CD8-positive, alpha-beta memory T cell (primary cell): ENCODE measurements around the gene POMT2. TPM values are rescaled to one million over a fixed set of nuclear protein-coding genes. Genes with fewer than 3 reads are reported as not detected.

Experiments
- CTCF ChIA-PET: fragments of 350-600 bp; sonication (Branson Sonifier 250); formaldehyde crosslinking; loops from one replicate; lab custom pipeline; 2021; ENCODE audit warnings: antibody characterized with exemption; lab: Charles Lee
- POLR2A ChIA-PET: fragments of 350-600 bp; sonication (Branson Sonifier 250); formaldehyde crosslinking; loops from one replicate; lab custom pipeline; 2021; ENCODE audit warnings: antibody characterized with exemption; lab: Charles Lee
- DNase-seq, 5 donors: peaks; one replicate each; pipeline versions ENCODE4 v3.0.0 to v3.0.0-alpha.2; 2020 to 2022; ENCODE audit warnings: mixed read lengths in 1 of 5
- H3K27ac ChIP-seq: one replicate; pipeline ENCODE4 v1.7.0; 2013; ENCODE audit warnings: low read depth, mild to moderate bottlenecking, low read length, moderate library complexity
- H3K27me3 ChIP-seq: 2 replicates; pipeline ENCODE4 v1.7.0; 2013; ENCODE audit warnings: low read length, mild to moderate bottlenecking; ENCODE audit not compliant: insufficient read depth, poor library complexity, severe bottlenecking
- H3K36me3 ChIP-seq: 2 replicates; pipeline ENCODE4 v1.7.0; 2013; ENCODE audit warnings: mild to moderate bottlenecking, low read length, moderate library complexity; ENCODE audit not compliant: insufficient read depth
- H3K4me1 ChIP-seq: 2 replicates; pipeline ENCODE4 v1.7.0; 2013; ENCODE audit warnings: mild to moderate bottlenecking, low read length, moderate library complexity; ENCODE audit not compliant: insufficient read depth
- H3K4me3 ChIP-seq: 2 replicates; pipeline ENCODE4 v1.7.0; 2013; ENCODE audit warnings: mild to moderate bottlenecking, low read length
- H3K9me3 ChIP-seq: 2 replicates; pipeline ENCODE4 v1.7.0; 2013; ENCODE audit warnings: mild to moderate bottlenecking, low read length
- H3K27ac Mint-ChIP-seq, 8 donors: one replicate each; pipeline ENCODE4 v1.8.0; 2020 to 2021; ENCODE audit warnings: mixed read lengths in 8 of 8, mild to moderate bottlenecking in 6 of 8, inconsistent platforms in 3 of 8, moderate library complexity in 3 of 8
- H3K27me3 Mint-ChIP-seq, 2 donors: one replicate each; pipeline ENCODE4 v1.8.0; 2020 to 2021; ENCODE audit warnings: mixed read lengths in 2 of 2, mild to moderate bottlenecking in 1 of 2, moderate library complexity in 1 of 2
- H3K36me3 Mint-ChIP-seq, 3 donors: one replicate each; pipeline ENCODE4 v1.8.0; 2020 to 2021; ENCODE audit warnings: mixed read lengths in 3 of 3, inconsistent platforms in 1 of 3, mild to moderate bottlenecking in 1 of 3
- H3K4me1 Mint-ChIP-seq, 3 donors: one replicate each; pipeline ENCODE4 v1.8.0; 2020 to 2021; ENCODE audit warnings: mixed read lengths in 3 of 3, inconsistent platforms in 1 of 3, mild to moderate bottlenecking in 1 of 3
- H3K4me3 Mint-ChIP-seq, 7 donors: one replicate each; pipeline ENCODE4 v1.8.0; 2020 to 2021; ENCODE audit warnings: mixed read lengths in 7 of 7, mild to moderate bottlenecking in 6 of 7, moderate library complexity in 4 of 7, inconsistent platforms in 2 of 7
- H3K9me3 Mint-ChIP-seq, 5 donors: one replicate each; pipeline ENCODE4 v1.8.0; 2020 to 2022; ENCODE audit warnings: mixed read lengths in 5 of 5, mild to moderate bottlenecking in 3 of 5, moderate library complexity in 2 of 5, inconsistent platforms in 1 of 5
- polyA plus RNA-seq: library from polyadenylated mRNA; unstranded; fragments of 300-500 nt; fragmentation: Illumina TruSeq; gene quantifications from one replicate; pipeline ENCODE4 v1.2.3, GENCODE V29; 2021
- total RNA-seq, 2 experiments: library from RNA; stranded (reverse); gene quantifications; one replicate each; pipeline ENCODE4 v1.2.3, GENCODE V29; 2021

The POMT2 gene
- total and polyA plus RNA-seq, 3 experiments from 2014 or later: 1.7 to 21.6 (median 19.0) TPM

DNA sequence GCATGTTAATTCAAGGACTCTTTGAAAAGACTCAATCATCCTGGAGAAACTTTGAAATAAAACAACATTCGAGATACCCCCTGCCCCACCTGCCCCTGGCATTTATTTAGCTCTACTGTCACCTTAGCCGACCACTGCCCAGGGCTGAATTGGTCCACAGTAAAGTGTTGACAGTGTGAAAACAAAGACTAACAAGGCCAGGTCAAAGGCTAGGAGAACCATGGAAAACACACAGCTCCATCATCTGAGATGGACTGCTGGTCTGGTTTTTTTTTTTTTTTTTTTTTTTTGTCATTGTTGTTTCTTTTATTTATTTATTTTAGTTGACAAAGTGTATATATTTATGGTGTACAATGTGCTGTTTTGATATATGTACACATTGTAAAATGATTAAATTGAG is 25.8 kb upstream of the POMT2 start:
- Mint-ChIP-seq H3K4me3 (no peak overlapping the region), H3K27ac (peak overlapping the region in 1 of 8 donors; percentile 92), H3K9me3 (no peaks in the 10 kb centered on the region), H3K4me1 (peaks cover 0 to 1% (median 0%) of the 10 kb centered on the region in 3 donors), H3K27me3 (no peaks in the 10 kb centered on the region), H3K36me3 (peaks cover 11 to 65% (median 27%) of the 10 kb centered on the region in 3 donors)
- ChIA-PET CTCF (no interaction called here), POLR2A (no interaction called here)
- H3K36me3 ChIP-seq: peaks cover 4% of the 10 kb centered on the region
- no peak overlapping the region for H3K4me3 ChIP-seq
- H3K9me3 ChIP-seq: no peaks in the 10 kb centered on the region
- no peak for DNase-seq
- no peaks in the 10 kb centered on the region for H3K27me3 ChIP-seq
- no peaks in the 10 kb centered on the region for H3K4me1 ChIP-seq
- H3K27ac ChIP-seq: no peak overlapping the region

GRCh38 chr14:77344377-77344996 is 23.8 kb upstream of the POMT2 start:
- POLR2A ChIA-PET: no interaction called here
- Mint-ChIP-seq H3K27ac (peak overlapping the region in 2 of 8 donors; percentile 10 to 27), H3K9me3 (no peaks in the 10 kb centered on the region), H3K4me3 (no peak overlapping the region), H3K27me3 (no peaks in the 10 kb centered on the region), H3K4me1 (no peaks in the 10 kb centered on the region), H3K36me3 (peaks cover 15 to 67% (median 29%) of the 10 kb centered on the region in 3 donors)
- Histone ChIP-seq H3K36me3 (peaks cover 5% of the 10 kb centered on the region), H3K27ac (no peak overlapping the region), H3K27me3 (no peaks in the 10 kb centered on the region), H3K4me3 (no peak overlapping the region), H3K9me3 (no peaks in the 10 kb centered on the region), H3K4me1 (no peaks in the 10 kb centered on the region)
- CTCF ChIA-PET: no interaction called here
- DNase-seq: no peak

DNA sequence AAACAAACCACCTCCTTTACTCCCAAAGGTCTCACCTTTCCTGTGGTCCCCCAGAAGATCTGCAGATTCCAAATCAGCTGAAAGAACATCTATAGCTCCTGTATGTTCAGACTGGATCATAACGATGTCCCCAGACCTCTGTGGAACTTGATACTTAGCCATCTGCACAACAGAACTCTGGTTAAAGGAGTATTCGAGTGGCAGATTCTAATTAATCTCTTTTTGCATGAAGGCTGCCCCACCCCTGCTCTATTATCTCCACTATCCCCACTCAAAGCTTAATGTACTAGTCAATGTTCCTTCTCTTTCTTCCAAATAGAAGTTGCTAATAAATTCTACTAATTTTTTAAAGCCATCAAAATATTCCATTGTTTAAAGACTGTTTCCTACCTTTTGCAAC is 23.0 kb upstream of the POMT2 start:
- CTCF ChIA-PET: no interaction called here
- H3K9me3 ChIP-seq: no peaks in the 10 kb centered on the region
- Mint-ChIP-seq H3K4me1 (no peaks in the 10 kb centered on the region), H3K9me3 (no peaks in the 10 kb centered on the region), H3K4me3 (no peak overlapping the region), H3K27me3 (no peaks in the 10 kb centered on the region), H3K27ac (no peak overlapping the region), H3K36me3 (peaks cover 12 to 68% (median 30%) of the 10 kb centered on the region in 3 donors)
- H3K4me3 ChIP-seq: no peak overlapping the region
- no peaks in the 10 kb centered on the region for H3K27me3 ChIP-seq
- POLR2A ChIA-PET: interaction anchor here (0.5 kb wide), 1 partner anchor 153 kb away, joined by 3 read pairs; no protein-coding TSS in a partner anchor
- no peak for DNase-seq
- peaks cover 5% of the 10 kb centered on the region for H3K36me3 ChIP-seq
- H3K4me1 ChIP-seq: no peaks in the 10 kb centered on the region
- H3K27ac ChIP-seq: no peak overlapping the region

- Mint-ChIP-seq H3K4me1 (no peaks in the 10 kb centered on the region), H3K9me3 (no peaks in the 10 kb centered on the region), H3K36me3 (peaks cover 12 to 66% (median 30%) of the 10 kb centered on the region in 3 donors), H3K27me3 (no peaks in the 10 kb centered on the region), H3K4me3 (no peak overlapping the region), H3K27ac (peak overlapping the region in 1 of 8 donors; percentile 77)
- no peaks in the 10 kb centered on the region for H3K4me1 ChIP-seq
- no peak overlapping the region for H3K27ac ChIP-seq
- H3K27me3 ChIP-seq: no peaks in the 10 kb centered on the region
- ChIA-PET CTCF (no interaction called here), POLR2A (no interaction called here)
- no peak for DNase-seq
- H3K9me3 ChIP-seq: no peaks in the 10 kb centered on the region
- peaks cover 5% of the 10 kb centered on the region for H3K36me3 ChIP-seq
- H3K4me3 ChIP-seq: no peak overlapping the region
Measured at GRCh38 chr14:77342726-77343397, 22.2 kb upstream of the POMT2 start.

GRCh38 chr14:77340389-77340788 is 19.7 kb upstream of the POMT2 start:
- Histone ChIP-seq H3K36me3 (peaks cover 5% of the 10 kb centered on the region), H3K27ac (no peak overlapping the region), H3K4me1 (no peaks in the 10 kb centered on the region), H3K4me3 (no peak overlapping the region), H3K9me3 (no peaks in the 10 kb centered on the region), H3K27me3 (no peaks in the 10 kb centered on the region)
- Mint-ChIP-seq H3K4me3 (no peak overlapping the region), H3K27me3 (no peaks in the 10 kb centered on the region), H3K27ac (no peak overlapping the region), H3K4me1 (no peaks in the 10 kb centered on the region), H3K9me3 (no peaks in the 10 kb centered on the region), H3K36me3 (peaks cover 7 to 58% (median 25%) of the 10 kb centered on the region in 3 donors)
- ChIA-PET CTCF (no interaction called here), POLR2A (no interaction called here)
- no peak for DNase-seq

GRCh38 chr14:77339407-77339806 is 18.7 kb upstream of the POMT2 start:
- peaks cover 7 to 56% (median 25%) of the 10 kb centered on the region in 3 donors for H3K36me3 Mint-ChIP-seq
- no peak overlapping the region for H3K4me3 ChIP-seq
- H3K9me3 ChIP-seq: no peaks in the 10 kb centered on the region
- H3K4me1 ChIP-seq: no peaks in the 10 kb centered on the region
- peak overlapping the region in 1 of 8 donors; percentile 12 for H3K27ac Mint-ChIP-seq
- H3K27me3 Mint-ChIP-seq: no peaks in the 10 kb centered on the region
- no peak overlapping the region for H3K4me3 Mint-ChIP-seq
- no peaks in the 10 kb centered on the region for H3K4me1 Mint-ChIP-seq
- DNase-seq: no peak
- ChIA-PET CTCF (no interaction called here), POLR2A (no interaction called here)
- no peaks in the 10 kb centered on the region for H3K27me3 ChIP-seq
- H3K9me3 Mint-ChIP-seq: no peaks in the 10 kb centered on the region
- H3K27ac ChIP-seq: no peak overlapping the region
- peaks cover 5% of the 10 kb centered on the region for H3K36me3 ChIP-seq

DNA sequence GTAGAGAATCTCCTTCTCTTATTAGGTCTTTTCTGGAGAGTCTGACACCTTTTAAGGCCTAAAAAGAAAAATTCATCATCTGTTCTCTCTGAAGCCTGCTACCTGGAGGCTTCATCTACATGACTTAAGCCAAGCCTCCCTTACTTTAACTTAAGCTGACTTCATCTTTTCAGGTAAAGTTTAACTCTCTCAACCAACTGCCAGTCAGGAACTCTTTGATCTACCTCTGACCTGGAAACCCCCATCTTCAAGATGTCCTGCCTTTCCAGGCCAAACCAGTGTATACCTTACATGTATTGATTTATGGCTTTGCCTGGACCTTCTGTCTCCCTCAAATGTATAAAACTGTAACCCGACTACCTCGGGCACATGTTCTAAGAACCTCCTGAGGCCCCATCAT is 17.6 kb upstream of the POMT2 start:
- DNase-seq: no peak
- Mint-ChIP-seq H3K9me3 (no peaks in the 10 kb centered on the region), H3K27me3 (no peaks in the 10 kb centered on the region), H3K36me3 (peaks cover 7 to 44% (median 19%) of the 10 kb centered on the region in 3 donors), H3K4me1 (no peaks in the 10 kb centered on the region), H3K4me3 (no peak overlapping the region), H3K27ac (no peak overlapping the region)
- Histone ChIP-seq H3K27ac (no peak overlapping the region), H3K4me3 (no peak overlapping the region), H3K27me3 (no peaks in the 10 kb centered on the region), H3K4me1 (no peaks in the 10 kb centered on the region), H3K9me3 (no peaks in the 10 kb centered on the region), H3K36me3 (peaks cover 5% of the 10 kb centered on the region)
- ChIA-PET POLR2A (no interaction called here), CTCF (no interaction called here)

GRCh38 chr14:77337880-77338279 is 17.2 kb upstream of the POMT2 start:
- Histone ChIP-seq H3K9me3 (no peaks in the 10 kb centered on the region), H3K27ac (no peak overlapping the region), H3K4me1 (no peaks in the 10 kb centered on the region), H3K4me3 (no peak overlapping the region), H3K36me3 (peaks cover 5% of the 10 kb centered on the region), H3K27me3 (no peaks in the 10 kb centered on the region)
- CTCF ChIA-PET: no interaction called here
- H3K4me1 Mint-ChIP-seq: no peaks in the 10 kb centered on the region
- no peak overlapping the region for H3K27ac Mint-ChIP-seq
- no peak for DNase-seq
- H3K27me3 Mint-ChIP-seq: no peaks in the 10 kb centered on the region
- H3K36me3 Mint-ChIP-seq: peaks cover 7 to 40% (median 16%) of the 10 kb centered on the region in 3 donors
- H3K4me3 Mint-ChIP-seq: no peak overlapping the region
- H3K9me3 Mint-ChIP-seq: no peaks in the 10 kb centered on the region
- POLR2A ChIA-PET: no interaction called here
